GM18505 (cell line): ENCODE data around the gene NGFR.

Source experiments
- ATAC-seq: cut with Tn5 transposase; IDR thresholded peaks from one replicate; pipeline ENCODE4 v1.9.1; 2021; ENCODE audit not compliant: unreplicated experiment
- POLR2A ChIP-seq: IDR thresholded peaks from 4 replicates; pipeline ENCODE4 v1.6.1; 2011; ENCODE audit warnings: borderline replicate concordance; ENCODE audit not compliant: insufficient read depth, insufficient read length; ENCODE audit errors: extremely low read depth

NGFR gene

GRCh38 chr17:49459401-49459984, 35.6 kb upstream of the NGFR start:
- TF ChIP-seq POLR2A = no peak
- ATAC-seq = no peak

GRCh38 chr17:49460401-49460800, 34.7 kb upstream of the NGFR start:
- ATAC-seq = no peak
- TF ChIP-seq POLR2A = no peak

DNA sequence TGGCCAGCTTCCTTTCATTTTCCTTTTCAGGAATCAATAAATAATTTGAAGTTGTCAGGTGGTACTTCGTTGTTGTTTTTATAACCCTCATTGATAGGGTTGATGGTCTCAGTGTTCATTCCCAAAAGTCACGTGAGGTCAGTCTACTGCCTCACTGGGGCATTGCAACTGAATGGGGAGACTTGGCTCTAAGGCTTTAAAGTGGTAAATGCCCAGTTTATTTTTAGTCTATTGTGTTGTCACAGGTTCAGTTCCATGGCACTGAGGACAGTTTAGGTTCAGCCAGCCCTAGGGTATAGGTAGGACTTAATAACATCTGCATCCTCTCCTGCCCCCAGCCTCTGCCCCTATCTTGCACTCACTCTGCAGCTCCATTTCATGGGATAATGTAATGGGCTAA, 33.5 kb upstream of the NGFR start:
- no peak for TF ChIP-seq POLR2A
- no peak for ATAC-seq

DNA sequence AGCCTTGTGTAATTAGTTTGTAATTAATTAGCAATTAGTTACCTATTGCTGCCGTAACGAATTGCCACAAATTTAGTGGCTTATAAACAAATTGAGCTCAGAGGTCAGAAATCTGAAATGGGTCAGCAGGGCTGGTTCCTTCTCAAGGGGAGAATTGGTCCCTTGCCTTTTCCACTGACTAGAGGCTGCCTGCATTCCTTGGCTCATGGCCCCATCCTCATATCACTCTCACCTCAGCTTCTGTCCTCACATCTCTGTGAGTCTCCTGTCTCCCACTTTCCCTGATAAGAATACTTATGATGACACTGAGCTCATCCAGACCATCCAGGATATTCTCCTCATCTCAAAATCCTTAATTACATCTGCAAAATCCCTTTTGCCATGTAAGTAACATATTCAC, 31.0 kb upstream of the NGFR start:
- no peak for ATAC-seq
- no peak for TF ChIP-seq POLR2A

- no peak for TF ChIP-seq POLR2A
- ATAC-seq = no peak
Measured at GRCh38 chr17:49465331-49465903, 29.7 kb upstream of the NGFR start.

DNA sequence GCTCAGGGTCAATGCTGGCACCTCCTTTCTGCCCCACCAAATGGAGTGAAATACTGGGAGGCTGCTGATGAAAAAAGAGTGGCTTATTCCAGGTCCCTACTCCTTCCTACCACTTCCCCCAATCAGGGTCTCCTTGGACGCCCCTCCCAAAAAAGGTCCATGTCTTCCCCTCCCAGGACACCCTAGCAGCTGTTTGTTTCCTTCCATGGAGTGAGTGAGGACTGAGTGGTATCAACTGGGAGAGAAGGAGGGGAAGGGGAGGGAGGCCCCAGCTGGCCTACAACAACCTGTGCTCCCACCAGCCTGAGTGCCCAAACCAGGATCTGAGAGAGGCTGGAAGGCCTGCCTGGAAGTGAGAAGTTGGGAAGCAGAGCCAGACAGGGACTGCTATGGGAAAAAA, 28.7 kb upstream of the NGFR start:
- ATAC-seq = no peak
- TF ChIP-seq POLR2A = no peak

- TF ChIP-seq POLR2A = no peak
- ATAC-seq = no peak
Measured at GRCh38 chr17:49467175-49467574, 27.9 kb upstream of the NGFR start.

DNA sequence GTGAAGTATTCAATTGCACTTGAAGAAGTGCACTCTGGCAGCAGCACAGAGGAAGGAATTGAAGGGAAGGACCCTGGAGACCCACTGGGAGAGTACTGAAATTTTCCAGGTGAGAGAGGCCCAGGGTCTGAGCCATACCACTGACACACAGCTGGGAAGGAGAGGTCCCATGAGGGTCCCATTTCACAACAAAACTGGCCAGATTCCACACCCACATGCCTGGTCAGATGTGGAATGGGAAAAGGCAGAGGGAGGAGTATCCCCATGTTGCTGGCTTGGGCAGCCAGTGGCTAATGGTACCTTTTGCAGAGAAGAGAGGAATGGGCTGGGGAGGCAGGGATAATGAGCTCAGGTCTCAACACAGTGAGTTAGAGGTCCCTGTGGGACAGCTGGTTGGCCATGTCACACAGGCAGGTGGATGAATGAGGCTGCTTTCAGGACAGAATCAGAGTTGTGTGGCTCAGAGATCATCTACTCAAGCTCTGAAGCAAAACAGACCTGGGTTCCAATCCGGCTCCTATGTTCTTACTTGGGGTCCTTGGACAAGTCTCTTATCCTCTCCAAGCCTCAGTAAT, 26.2 kb upstream of the NGFR start:
- no peak for ATAC-seq
- no peak for TF ChIP-seq POLR2A

DNA sequence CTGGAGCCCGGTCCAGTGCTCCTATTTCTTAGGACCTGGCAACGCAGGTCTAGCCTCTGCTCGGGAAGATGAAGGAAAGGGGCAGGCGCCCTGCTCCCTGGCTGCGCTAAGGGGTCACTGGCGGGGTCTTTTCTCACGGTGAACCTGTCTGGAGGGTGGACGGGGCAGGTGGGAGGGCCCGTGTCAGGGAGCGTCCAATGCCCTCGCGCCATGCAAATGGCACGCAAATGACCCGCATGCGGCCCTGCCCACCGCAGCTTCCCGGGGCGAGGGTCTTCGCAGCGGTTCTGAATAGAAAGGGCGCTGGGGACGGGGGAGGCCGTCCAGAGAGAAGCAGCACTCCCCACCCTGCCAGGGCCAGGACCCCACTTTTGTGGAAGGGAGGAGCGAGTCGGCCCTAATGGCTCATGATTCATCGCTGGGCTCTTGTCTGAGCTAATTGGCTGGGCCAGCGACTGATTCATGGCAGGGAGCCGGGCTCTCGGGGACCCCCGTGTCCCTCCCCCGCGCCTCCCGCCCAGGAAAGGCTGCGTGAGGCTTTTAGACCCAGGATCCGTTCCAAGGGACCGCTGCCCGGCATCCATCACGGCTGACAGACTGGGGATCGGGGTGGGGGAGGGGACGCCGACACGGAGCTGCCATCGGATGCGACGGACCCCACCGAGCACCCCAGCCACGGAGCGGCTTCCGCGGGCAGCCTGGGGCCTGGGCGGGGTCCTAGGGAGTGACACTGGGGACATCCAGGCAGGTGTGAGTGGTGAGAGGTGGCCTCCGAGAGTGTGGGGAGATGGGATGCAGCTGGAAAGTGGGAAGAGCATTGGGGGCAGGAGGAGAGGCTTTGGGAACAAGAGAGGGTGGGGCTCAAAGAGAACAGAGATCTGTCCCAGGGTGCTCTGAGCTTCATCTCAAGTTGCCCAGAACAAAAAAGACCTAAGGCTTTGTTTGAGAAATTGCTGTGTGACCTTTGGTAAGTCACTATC, 25.0 kb upstream of the NGFR start:
- no peak for TF ChIP-seq POLR2A
- ATAC-seq = no peak

DNA sequence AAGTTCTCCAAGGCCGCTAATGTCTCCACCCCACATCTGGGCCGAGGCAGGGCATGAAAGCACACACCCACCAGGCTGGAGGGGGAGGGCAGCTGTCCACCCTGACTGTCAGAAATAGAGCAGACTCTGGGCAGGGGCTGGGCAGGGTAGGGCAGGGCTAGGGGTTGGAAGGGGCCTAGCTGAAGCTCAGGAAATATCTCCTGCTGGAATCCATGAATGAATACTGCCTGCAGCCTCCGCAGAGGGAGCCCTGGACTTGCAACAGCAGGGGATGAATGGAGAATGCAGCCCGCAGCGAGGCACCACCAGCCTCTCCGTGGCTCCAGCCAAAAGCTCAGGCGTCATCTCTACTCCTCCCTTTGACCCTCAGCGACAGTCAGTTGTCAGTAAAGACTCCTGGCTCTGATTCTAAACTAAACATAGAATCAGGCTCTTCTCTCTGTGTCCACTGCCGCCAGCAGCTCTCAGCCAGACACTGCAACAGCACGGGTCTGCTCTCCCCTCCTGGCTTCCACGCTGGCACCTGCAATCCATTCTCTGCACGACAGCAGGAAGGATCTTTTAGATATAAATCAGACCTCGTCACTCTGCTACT, 23.9 kb upstream of the NGFR start:
- no peak for TF ChIP-seq POLR2A
- ATAC-seq = no peak

DNA sequence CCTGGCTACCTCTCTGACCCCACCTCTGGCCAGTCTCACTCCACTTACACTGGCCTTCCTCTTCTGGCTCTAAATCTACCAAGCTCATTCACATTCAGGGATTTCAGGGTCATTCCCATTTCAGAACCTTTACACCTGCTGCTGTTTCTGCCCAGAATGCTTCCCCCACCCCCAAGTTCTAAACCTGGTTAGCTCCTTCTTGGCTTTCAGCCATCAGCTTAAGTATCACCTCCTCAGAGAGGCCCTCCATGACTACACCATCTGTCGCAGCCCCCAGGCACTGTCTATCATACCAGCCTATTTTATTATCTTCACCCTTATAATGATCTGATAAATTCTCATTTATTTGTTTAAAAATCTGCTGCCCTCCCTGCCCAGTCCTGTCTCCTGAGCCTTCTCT, 23.3 kb upstream of the NGFR start:
- no peak for ATAC-seq

DNA sequence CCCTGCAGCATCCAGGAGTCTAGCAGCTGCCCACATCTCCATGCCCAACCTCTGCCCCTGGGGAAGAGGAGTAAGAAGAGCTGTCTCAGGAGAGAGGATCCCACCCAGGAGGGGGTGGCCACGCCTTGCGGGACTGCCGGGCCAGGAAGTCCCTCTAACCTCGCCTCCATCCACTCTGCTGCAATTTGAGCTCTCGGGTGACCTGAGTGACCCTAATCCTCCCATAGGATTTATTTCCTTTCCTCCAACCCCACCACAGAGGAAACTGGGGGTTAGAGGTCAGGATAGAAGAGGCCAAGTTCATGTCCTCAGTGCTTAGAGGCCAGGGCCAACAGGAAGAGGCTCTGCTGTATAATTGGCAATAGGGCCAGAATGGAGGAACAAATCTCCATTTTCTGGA, 22.6 kb upstream of the NGFR start:
- no peak for TF ChIP-seq POLR2A
- no peak for ATAC-seq

More for the DNA sequence above, 23.3 kb upstream of the NGFR start:
- no peak for TF ChIP-seq POLR2A
